ENCODE data around the gene E2F4. TPM values are rescaled to one million over a fixed set of nuclear protein-coding genes. Genes with fewer than 3 reads are reported as not detected.

Gene E2F4
- total RNA-seq, 1 experiment from 2014 or later = 114 TPM

- POLR2A ChIA-PET = no interaction called here
- Histone ChIP-seq H4K20me1 (ENCODE audit: insufficient read depth) (no peaks in the 10 kb centered on the region), H3K36me3 (ENCODE audit: control insufficient read depth in 1 of 2, insufficient read depth in 2 of 2, low read length in 2 of 2) (no peaks in the 10 kb centered on the region), H3K9ac (ENCODE audit: low read length) (no peak overlapping the region), H3K4me2 (ENCODE audit: low read length) (peak overlapping the region; percentile 30), H3K27me3 (ENCODE audit: insufficient read depth, low read length) (no peaks in the 10 kb centered on the region), H3K4me1 (ENCODE audit: control insufficient read depth in 1 of 2, insufficient read depth in 2 of 2, low read length in 2 of 2) (peaks cover 5 to 18% of the 10 kb centered on the region in 2 experiments), H3K9me3 (ENCODE audit: control insufficient read depth in 1 of 2, insufficient read depth in 1 of 2, low read depth in 1 of 2, low read length in 2 of 2) (no peaks in the 10 kb centered on the region), H3K79me2 (ENCODE audit: insufficient read depth, low read length) (no peaks in the 10 kb centered on the region), H2AFZ (ENCODE audit: low read depth, low read length, poor library complexity, severe bottlenecking) (no peak overlapping the region), H3K4me3 (replicated peaks in 1 of 2; ENCODE audit: low read depth in 1 of 2, low read length in 2 of 2) (no peak overlapping the region), H3K27ac (ENCODE audit: low read depth, low read length) (no peak overlapping the region), H3K9me2 (ENCODE audit: insufficient read depth) (no peaks in the 10 kb centered on the region)
- TF ChIP-seq ATF3 (IDR thresholded peaks at IDR 0.05) (no peak), ZNF274 (IDR thresholded peaks at IDR 0.05; ENCODE audit: low read depth, low read length) (no peak), ELF1 (IDR thresholded peaks at IDR 0.05; ENCODE audit: borderline replicate concordance, low read depth) (no peak), POLR2AphosphoS5 (IDR thresholded peaks at IDR 0.05; ENCODE audit: low read depth, low read length) (no peak), CBX3 (IDR thresholded peaks at IDR 0.05; ENCODE audit: low read depth) (no peak), YY1 (IDR thresholded peaks at IDR 0.05; ENCODE audit: extremely low read depth, insufficient replicate concordance, low read depth, low read length) (no peak), SRF (IDR thresholded peaks at IDR 0.05; ENCODE audit: low read depth) (no peak), EZH2phosphoT487 (IDR thresholded peaks at IDR 0.05; ENCODE audit: borderline replicate concordance) (no peak), FOSL1 (IDR thresholded peaks at IDR 0.05; ENCODE audit: low read depth) (no peak), EGR1 (IDR thresholded peaks at IDR 0.05; ENCODE audit: low read depth) (no peak), SP1 (IDR thresholded peaks at IDR 0.05; ENCODE audit: low read depth) (no peak), ZFX (IDR thresholded peaks at IDR 0.05) (no peak), JUND (IDR thresholded peaks at IDR 0.05) (no peak), ZBTB33 (IDR thresholded peaks at IDR 0.05; ENCODE audit: extremely low read depth, insufficient replicate concordance, low read length) (no peak), CTCF (IDR thresholded peaks at IDR 0.05 in 2 of 3, conservative IDR thresholded peaks at IDR 0.05 in 1 of 3; ENCODE audit: borderline replicate concordance in 1 of 3, insufficient read depth in 1 of 3, low read depth in 2 of 3, low read length in 2 of 3) (no peak), EZH2 (IDR thresholded peaks at IDR 0.05) (no peak), POLR2A (IDR thresholded peaks at IDR 0.05; ENCODE audit: borderline replicate concordance, extremely low read depth, insufficient read depth, insufficient read length) (no peak), CEBPB (IDR thresholded peaks at IDR 0.05; ENCODE audit: low read depth) (no peak), REST (IDR thresholded peaks at IDR 0.05; ENCODE audit: low read depth) (no peak), MAX (IDR thresholded peaks at IDR 0.05) (no peak)
- no peak for ATAC-seq
- no TSS peak for BruUV-seq (replicated peaks)
- intact Hi-C loops (cut with micrococcal nuclease) = no loop called here
- CTCF ChIA-PET = interaction anchor here (3.1 kb wide), 1 partner anchor 14 kb away, joined by 13 read pairs; the partner anchor contains the start of gene ELMO3
- DNase-seq (ENCODE audit: low read depth, low spot score) = no peak
- RAD21 ChIA-PET (ENCODE audit: low non-redundant PET in 1 of 2, low total read pairs in 2 of 2, uncharacterized antibody in 2 of 2, unreplicated experiment in 2 of 2) = no interaction called here
Observed at GRCh38 chr16:67212766-67213165, 20.8 kb downstream of the E2F4 start.

All from HCT116 (cell line).